PFSK-1 (cell line): ENCODE data around the gene DLX3.

Source experiments
- FOXP2 ChIP-seq: optimal IDR thresholded peaks from 2 replicates; pipeline ENCODE3; 2011; ENCODE audit warnings: borderline replicate concordance, control low read depth, inconsistent platforms; ENCODE audit not compliant: insufficient read depth; ENCODE audit errors: extremely low read length, extremely low read depth
- POLR2AphosphoS5 ChIP-seq: IDR thresholded peaks from 2 replicates; pipeline ENCODE4 v1.6.1; 2012; ENCODE audit warnings: low read depth, mild to moderate bottlenecking, control low read depth, low read length, moderate library complexity
- SIN3A ChIP-seq: IDR thresholded peaks from 2 replicates; pipeline ENCODE4 v1.6.1; 2012; ENCODE audit warnings: mild to moderate bottlenecking, low read length, moderate library complexity, borderline replicate concordance; ENCODE audit not compliant: insufficient read depth
- TAF1 ChIP-seq: IDR thresholded peaks from 2 replicates; pipeline ENCODE4 v1.6.1; 2012; ENCODE audit warnings: low read length, control low read depth, borderline replicate concordance; ENCODE audit not compliant: insufficient read depth
- TF ChIP-seq, protein P1 (sequence below), 2 experiments: IDR thresholded peaks; 2 replicates each; pipeline versions ENCODE4 v1.6.1 to v1.8.0; 2011 to 2012; ENCODE audit warnings: low read depth in 2 of 2, low read length in 2 of 2, control low read depth in 1 of 2, inconsistent platforms in 1 of 2, mild to moderate bottlenecking in 1 of 2, moderate library complexity in 1 of 2; ENCODE audit not compliant: insufficient read depth in 1 of 2

The DLX3 gene

DNA sequence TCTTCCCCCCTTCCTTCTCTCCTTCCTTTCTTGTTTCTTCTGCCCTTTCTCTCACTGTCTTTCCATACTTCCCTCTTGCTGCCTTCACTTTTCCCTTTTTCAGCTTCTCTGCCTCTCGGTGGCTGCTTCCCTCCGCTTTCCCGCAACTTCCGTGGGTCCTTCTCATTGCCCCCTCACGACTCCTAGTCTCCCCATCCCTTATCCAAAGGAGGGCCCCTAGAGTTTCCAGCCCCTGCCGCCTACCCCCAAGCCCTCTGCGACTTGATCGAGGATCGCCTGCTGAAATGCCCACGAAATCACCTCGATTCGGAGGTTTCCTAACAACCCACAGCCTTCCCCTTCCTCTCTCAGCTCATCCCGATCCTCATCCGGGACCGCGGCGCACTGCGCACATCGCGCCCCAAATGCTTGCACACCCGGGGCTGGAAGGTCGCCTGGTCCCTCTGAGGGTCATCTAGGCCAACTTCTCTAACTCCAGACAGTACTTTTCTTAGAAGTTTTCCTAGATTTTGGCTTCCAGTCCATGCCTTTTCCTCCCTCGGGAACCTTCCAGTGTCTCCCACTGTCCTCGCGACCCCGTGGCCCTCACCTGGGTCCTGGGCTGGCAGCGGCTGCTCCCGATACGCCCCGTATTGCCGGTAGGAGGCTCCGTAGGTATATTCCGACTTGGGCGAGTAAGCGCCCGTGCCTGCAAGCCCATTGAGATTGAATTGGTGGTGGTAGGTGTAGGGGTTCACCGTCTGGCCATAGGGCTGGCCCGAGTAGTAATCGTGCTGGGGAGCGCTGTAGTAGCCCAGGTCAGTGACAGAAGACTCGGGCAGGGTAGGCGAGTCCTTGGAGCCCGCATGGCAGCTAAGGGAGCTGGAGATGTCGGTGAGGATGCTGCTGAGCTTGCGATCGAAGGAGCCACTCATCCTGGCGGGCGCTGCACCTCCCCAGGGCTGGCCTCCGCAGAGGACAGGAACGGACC, 654 bp downstream of the DLX3 start:
- TF ChIP-seq TAF1 (no peak), FOXP2 (no peak), SIN3A (no peak), POLR2AphosphoS5 (no peak)
- TF ChIP-seq, protein P1, sequence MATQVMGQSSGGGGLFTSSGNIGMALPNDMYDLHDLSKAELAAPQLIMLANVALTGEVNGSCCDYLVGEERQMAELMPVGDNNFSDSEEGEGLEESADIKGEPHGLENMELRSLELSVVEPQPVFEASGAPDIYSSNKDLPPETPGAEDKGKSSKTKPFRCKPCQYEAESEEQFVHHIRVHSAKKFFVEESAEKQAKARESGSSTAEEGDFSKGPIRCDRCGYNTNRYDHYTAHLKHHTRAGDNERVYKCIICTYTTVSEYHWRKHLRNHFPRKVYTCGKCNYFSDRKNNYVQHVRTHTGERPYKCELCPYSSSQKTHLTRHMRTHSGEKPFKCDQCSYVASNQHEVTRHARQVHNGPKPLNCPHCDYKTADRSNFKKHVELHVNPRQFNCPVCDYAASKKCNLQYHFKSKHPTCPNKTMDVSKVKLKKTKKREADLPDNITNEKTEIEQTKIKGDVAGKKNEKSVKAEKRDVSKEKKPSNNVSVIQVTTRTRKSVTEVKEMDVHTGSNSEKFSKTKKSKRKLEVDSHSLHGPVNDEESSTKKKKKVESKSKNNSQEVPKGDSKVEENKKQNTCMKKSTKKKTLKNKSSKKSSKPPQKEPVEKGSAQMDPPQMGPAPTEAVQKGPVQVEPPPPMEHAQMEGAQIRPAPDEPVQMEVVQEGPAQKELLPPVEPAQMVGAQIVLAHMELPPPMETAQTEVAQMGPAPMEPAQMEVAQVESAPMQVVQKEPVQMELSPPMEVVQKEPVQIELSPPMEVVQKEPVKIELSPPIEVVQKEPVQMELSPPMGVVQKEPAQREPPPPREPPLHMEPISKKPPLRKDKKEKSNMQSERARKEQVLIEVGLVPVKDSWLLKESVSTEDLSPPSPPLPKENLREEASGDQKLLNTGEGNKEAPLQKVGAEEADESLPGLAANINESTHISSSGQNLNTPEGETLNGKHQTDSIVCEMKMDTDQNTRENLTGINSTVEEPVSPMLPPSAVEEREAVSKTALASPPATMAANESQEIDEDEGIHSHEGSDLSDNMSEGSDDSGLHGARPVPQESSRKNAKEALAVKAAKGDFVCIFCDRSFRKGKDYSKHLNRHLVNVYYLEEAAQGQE (IDR thresholded peaks at IDR 0.05; ENCODE audit: insufficient read depth in 1 of 2, low read depth in 2 of 2, low read length in 2 of 2): no peak

DNA sequence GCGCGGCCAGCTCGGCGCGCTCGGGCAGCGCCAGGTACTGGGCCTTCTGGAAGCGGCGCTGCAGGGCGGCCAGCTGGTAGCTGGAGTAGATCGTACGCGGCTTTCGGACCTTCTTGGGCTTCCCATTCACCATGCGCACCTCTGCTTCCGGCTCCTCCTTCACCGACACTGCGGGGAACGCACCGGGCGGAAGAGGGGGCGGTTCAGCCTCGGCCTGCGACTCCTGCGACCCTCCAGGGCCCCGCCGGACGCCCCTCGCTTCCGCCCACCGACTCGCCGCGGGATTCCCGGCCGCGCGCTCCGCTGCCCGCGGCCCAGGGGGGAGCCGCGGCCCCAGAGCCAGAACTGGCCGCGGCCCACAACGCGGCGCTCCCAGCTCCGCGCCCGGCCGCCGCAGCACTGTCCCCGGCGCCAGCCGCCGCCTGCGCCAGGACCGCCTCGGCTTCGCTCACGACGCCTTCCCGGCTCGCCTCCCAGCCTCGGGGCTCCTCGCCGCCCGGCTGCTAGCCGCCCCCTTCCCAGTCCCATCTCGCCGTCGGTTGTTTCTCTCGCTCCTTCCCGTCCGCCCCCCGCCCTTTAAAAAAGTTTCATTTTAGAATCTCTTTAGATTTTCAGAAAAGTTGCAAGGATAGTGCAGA, 1.5 kb downstream of the DLX3 start:
- TF ChIP-seq, protein P1 (IDR thresholded peaks at IDR 0.05; ENCODE audit: insufficient read depth in 1 of 2, low read depth in 2 of 2, low read length in 2 of 2): no peak
- TF ChIP-seq FOXP2: no peak
- no peak for TF ChIP-seq SIN3A
- TF ChIP-seq POLR2AphosphoS5: no peak
- no peak for TF ChIP-seq TAF1

DNA sequence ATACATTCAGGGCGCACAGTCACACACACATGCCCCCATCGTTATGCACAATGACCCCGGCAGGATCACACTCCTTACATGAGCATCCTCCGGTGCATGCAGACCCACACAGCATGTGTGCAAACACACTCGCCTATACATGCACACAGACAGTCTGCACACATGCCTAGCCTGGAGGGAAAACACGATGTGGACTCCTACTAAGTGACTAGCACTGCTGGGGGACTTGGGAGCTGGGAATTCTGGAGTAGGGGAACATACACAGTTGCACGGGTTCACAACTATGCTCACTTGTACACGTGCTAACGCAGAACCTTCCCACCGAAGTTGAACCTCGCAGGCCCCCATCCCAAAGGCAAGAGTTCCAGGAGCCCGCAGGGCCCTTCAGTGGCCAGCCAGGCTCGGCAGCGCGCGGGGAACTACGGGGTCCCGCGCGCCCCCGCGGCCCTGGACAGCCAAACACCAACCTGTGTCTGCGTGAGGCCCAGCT, 2.0 kb downstream of the DLX3 start:
- TF ChIP-seq POLR2AphosphoS5 (no peak), SIN3A (no peak), FOXP2 (no peak), TAF1 (no peak)
- TF ChIP-seq, protein P1 (IDR thresholded peaks at IDR 0.05; ENCODE audit: insufficient read depth in 1 of 2, low read depth in 2 of 2, low read length in 2 of 2): no peak

DNA sequence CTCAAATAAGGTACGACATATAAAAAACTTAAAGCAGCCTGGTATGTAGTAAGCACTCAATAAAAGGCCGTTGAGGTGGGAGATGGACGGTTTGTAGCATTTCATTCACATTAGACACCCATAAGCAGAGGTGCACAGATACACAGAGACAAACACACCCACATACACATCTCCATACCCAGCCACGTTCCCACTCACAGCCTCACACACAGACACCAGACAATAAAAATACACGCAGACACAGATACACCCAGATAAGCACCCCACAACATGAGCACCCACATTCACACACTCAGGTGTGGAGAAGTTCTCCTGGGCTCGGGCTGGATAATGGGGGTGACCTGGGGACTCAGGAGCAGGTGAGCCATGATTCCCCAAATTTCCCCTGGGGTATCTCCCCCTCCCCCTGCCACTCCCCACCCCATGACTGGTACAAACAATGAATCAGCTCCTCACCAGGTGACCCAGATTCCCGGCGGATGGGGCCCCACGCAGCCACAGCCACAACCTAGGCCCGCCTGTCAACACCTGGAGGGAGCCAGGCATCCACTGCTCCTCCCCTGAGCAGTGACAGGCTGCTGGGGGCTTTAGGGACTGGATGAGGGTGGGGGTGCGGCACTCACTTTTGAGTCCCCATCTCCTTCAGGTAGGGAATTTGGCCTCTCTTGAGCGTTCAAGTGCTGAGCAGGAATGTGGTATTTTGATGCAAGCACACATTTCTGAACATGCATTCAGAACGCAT, 2.7 kb downstream of the DLX3 start:
- no peak for TF ChIP-seq FOXP2
- no peak for TF ChIP-seq POLR2AphosphoS5
- no peak for TF ChIP-seq TAF1
- no peak for TF ChIP-seq SIN3A
- TF ChIP-seq, protein P1 (IDR thresholded peaks at IDR 0.05; ENCODE audit: insufficient read depth in 1 of 2, low read depth in 2 of 2, low read length in 2 of 2): no peak
